ENCODE results near the gene RUNX3. TPM values are rescaled to one million over a fixed set of nuclear protein-coding genes. Genes with fewer than 3 reads are reported as not detected.

Gene RUNX3
- total and polyA plus RNA-seq, 4 donors, result 0.43 to 1.1 (median 0.88) TPM

- H3K4me3 ChIP-seq (ENCODE audit: low read depth in 1 of 3, low read length in 3 of 3), result no peak overlapping the region
- H3K4me1 ChIP-seq (ENCODE audit: control insufficient read depth in 4 of 4, insufficient read depth in 4 of 4, low read length in 3 of 4), result no peaks in the 10 kb centered on the region
- no peak overlapping the region for H3K27ac ChIP-seq (ENCODE audit: low read depth in 1 of 2, low read length in 2 of 2)
- H3K27me3 ChIP-seq (ENCODE audit: control insufficient read depth in 4 of 4, insufficient read depth in 4 of 4, low read length in 3 of 4), result peaks cover 0 to 2% (median 0%) of the 10 kb centered on the region in 4 donors
- no peaks in the 10 kb centered on the region for H3K9me3 ChIP-seq (ENCODE audit: control insufficient read depth in 4 of 4, low read length in 3 of 4)
- H3K9ac ChIP-seq (ENCODE audit: low read depth in 1 of 2, low read length in 2 of 2), result no peak overlapping the region
- no peaks in the 10 kb centered on the region for H3K36me3 ChIP-seq (ENCODE audit: control insufficient read depth in 4 of 4, insufficient read depth in 3 of 4, low read depth in 1 of 4, low read length in 3 of 4)
- DNase-seq (ENCODE audit: low spot score), result no peak
- no peak for TF ChIP-seq ATF3 (IDR thresholded peaks at IDR 0.05)
- TF ChIP-seq FOXA2 (IDR thresholded peaks at IDR 0.05), result no peak
- TF ChIP-seq NR2F2 (IDR thresholded peaks at IDR 0.05), result no peak
- no peak for TF ChIP-seq TAF1 (conservative IDR thresholded peaks at IDR 0.05)
- no peak for TF ChIP-seq GABPA (IDR thresholded peaks at IDR 0.05 in 1 of 2, conservative IDR thresholded peaks at IDR 0.05 in 1 of 2)
- TF ChIP-seq RXRA (IDR thresholded peaks at IDR 0.05), result no peak
- no peak for TF ChIP-seq REST (IDR thresholded peaks at IDR 0.05)
- 96% methylated on average over 22 of the region's 22 CpGs for WGBS
Measured at GRCh38 chr1:24902471-24902891, 27.6 kb downstream of the RUNX3 start.

GRCh38 chr1:24901791-24902470 lies 28.1 kb downstream of the RUNX3 start:
- H3K4me1 ChIP-seq (ENCODE audit: control insufficient read depth in 4 of 4, insufficient read depth in 4 of 4, low read length in 3 of 4), result no peaks in the 10 kb centered on the region
- H3K27me3 ChIP-seq (ENCODE audit: control insufficient read depth in 4 of 4, insufficient read depth in 4 of 4, low read length in 3 of 4), result peaks cover 0 to 2% (median 0%) of the 10 kb centered on the region in 4 donors
- no peak for DNase-seq (ENCODE audit: low spot score)
- WGBS, result 97% methylated on average over 38 of the region's 38 CpGs
- H3K27ac ChIP-seq (ENCODE audit: low read depth in 1 of 2, low read length in 2 of 2), result no peak overlapping the region
- no peaks in the 10 kb centered on the region for H3K9me3 ChIP-seq (ENCODE audit: control insufficient read depth in 4 of 4, low read length in 3 of 4)
- no peak overlapping the region for H3K9ac ChIP-seq (ENCODE audit: low read depth in 1 of 2, low read length in 2 of 2)
- H3K4me3 ChIP-seq (ENCODE audit: low read depth in 1 of 3, low read length in 3 of 3), result no peak overlapping the region
- TF ChIP-seq TAF1 (conservative IDR thresholded peaks at IDR 0.05), result no peak
- TF ChIP-seq RXRA (IDR thresholded peaks at IDR 0.05), result no peak
- no peak for TF ChIP-seq SP1 (IDR thresholded peaks at IDR 0.05)
- TF ChIP-seq CTCF (IDR thresholded peaks at IDR 0.05; ENCODE audit: low read depth, low read length, missing input control), result no peak
- no peak for TF ChIP-seq ATF3 (IDR thresholded peaks at IDR 0.05)
- TF ChIP-seq EGR1 (IDR thresholded peaks at IDR 0.05; ENCODE audit: low read depth in 2 of 2), result no peak
- no peak for TF ChIP-seq HNF4A (conservative IDR thresholded peaks at IDR 0.05)
- no peak for TF ChIP-seq MAX (IDR thresholded peaks at IDR 0.05)
- TF ChIP-seq FOXA2 (IDR thresholded peaks at IDR 0.05), result no peak
- no peak for TF ChIP-seq ZBTB33 (IDR thresholded peaks at IDR 0.05)
- no peak for TF ChIP-seq REST (IDR thresholded peaks at IDR 0.05)
- TF ChIP-seq YY1 (IDR thresholded peaks at IDR 0.05), result no peak
- TF ChIP-seq GABPA (IDR thresholded peaks at IDR 0.05 in 1 of 2, conservative IDR thresholded peaks at IDR 0.05 in 1 of 2), result no peak
- TF ChIP-seq FOXA1 (IDR thresholded peaks at IDR 0.05), result no peak
- TF ChIP-seq RAD21 (IDR thresholded peaks at IDR 0.05), result no peak
- no peak for TF ChIP-seq JUND (IDR thresholded peaks at IDR 0.05)
- TF ChIP-seq NR2F2 (IDR thresholded peaks at IDR 0.05), result no peak
- no peak for TF ChIP-seq HNF4G (IDR thresholded peaks at IDR 0.05)
- H3K36me3 ChIP-seq (ENCODE audit: control insufficient read depth in 4 of 4, insufficient read depth in 3 of 4, low read depth in 1 of 4, low read length in 3 of 4), result no peaks in the 10 kb centered on the region
